DOHH2 (cell line): ENCODE measurements around the gene SLC6A11.

Source experiments
- H3F3A ChIP-seq: fragments of 200-600 bp; sonication (generic), shearing (Covaris generic); 2 replicates; pipeline ENCODE4 v1.6.0; 2016; ENCODE audit warnings: antibody characterized with exemption, mild to moderate bottlenecking; ENCODE audit not compliant: control insufficient read depth, insufficient read depth
- H3K27ac ChIP-seq: fragments of 200-600 bp; sonication (generic); 2 replicates; pipeline ENCODE4 v1.5.1; 2014; ENCODE audit warnings: low read depth, mild to moderate bottlenecking, low read length, moderate library complexity
- H3K27me3 ChIP-seq: fragments of 200-600 bp; sonication (generic); 2 replicates; pipeline ENCODE4 v1.6.1; 2014; ENCODE audit warnings: mild to moderate bottlenecking, low read length, mixed read lengths; ENCODE audit not compliant: control insufficient read depth
- H3K36me3 ChIP-seq: fragments of 200-600 bp; sonication (generic); 2 replicates; pipeline ENCODE4 v1.6.1; 2014; ENCODE audit warnings: mild to moderate bottlenecking, low read length, moderate library complexity, mixed read lengths; ENCODE audit not compliant: control insufficient read depth
- H3K4me1 ChIP-seq: fragments of 200-600 bp; sonication (generic); 2 replicates; pipeline ENCODE4 v1.6.1; 2014; ENCODE audit warnings: mild to moderate bottlenecking, low read length, mixed read lengths; ENCODE audit not compliant: control insufficient read depth
- H3K4me2 ChIP-seq: fragments of 200-600 bp; sonication (generic); 2 replicates; pipeline ENCODE4 v1.6.0; 2014; ENCODE audit warnings: mild to moderate bottlenecking, low read length, moderate library complexity
- H3K4me3 ChIP-seq: fragments of 200-600 bp; sonication (generic); 2 replicates; pipeline ENCODE4 v1.5.1; 2014; ENCODE audit warnings: mild to moderate bottlenecking, low read length, mixed read lengths
- H3K79me2 ChIP-seq: fragments of 200-600 bp; sonication (generic); 2 replicates; pipeline ENCODE4 v1.6.1; 2014; ENCODE audit warnings: mild to moderate bottlenecking, low read length, mixed read lengths; ENCODE audit not compliant: control insufficient read depth
- H3K9me2 ChIP-seq: fragments of 200-600 bp; sonication (generic); replicated peaks from 2 replicates; pipeline ENCODE4 v1.6.1; 2014; ENCODE audit warnings: mild to moderate bottlenecking, low read length, mixed read lengths; ENCODE audit not compliant: control insufficient read depth
- H3K9me3 ChIP-seq: fragments of 200-600 bp; sonication (generic); 2 replicates; pipeline ENCODE4 v1.6.1; 2014; ENCODE audit warnings: antibody characterized with exemption, low read length, mixed read lengths; ENCODE audit not compliant: control insufficient read depth, insufficient read depth
- H4K20me1 ChIP-seq: fragments of 200-600 bp; sonication (generic); 2 replicates; pipeline ENCODE4 v1.6.0; 2014; ENCODE audit warnings: low read depth, mild to moderate bottlenecking, antibody characterized with exemption, low read length, moderate library complexity; ENCODE audit not compliant: control insufficient read depth, insufficient read depth
- CTCF ChIP-seq: fragments of 200-600 bp; sonication (generic); IDR thresholded peaks from one replicate; pipeline ENCODE4 v1.5.1; 2014; ENCODE audit warnings: antibody characterized with exemption, mild to moderate bottlenecking, low read depth, low read length; ENCODE audit not compliant: poor library complexity, severe bottlenecking
- EZH2phosphoT487 ChIP-seq: fragments of 200-600 bp; sonication (generic); IDR thresholded peaks from 2 replicates; pipeline ENCODE4 v1.6.1; 2017; ENCODE audit warnings: borderline replicate concordance, mild to moderate bottlenecking, antibody characterized with exemption, low read length, moderate library complexity, mixed read lengths

SLC6A11 gene

DNA sequence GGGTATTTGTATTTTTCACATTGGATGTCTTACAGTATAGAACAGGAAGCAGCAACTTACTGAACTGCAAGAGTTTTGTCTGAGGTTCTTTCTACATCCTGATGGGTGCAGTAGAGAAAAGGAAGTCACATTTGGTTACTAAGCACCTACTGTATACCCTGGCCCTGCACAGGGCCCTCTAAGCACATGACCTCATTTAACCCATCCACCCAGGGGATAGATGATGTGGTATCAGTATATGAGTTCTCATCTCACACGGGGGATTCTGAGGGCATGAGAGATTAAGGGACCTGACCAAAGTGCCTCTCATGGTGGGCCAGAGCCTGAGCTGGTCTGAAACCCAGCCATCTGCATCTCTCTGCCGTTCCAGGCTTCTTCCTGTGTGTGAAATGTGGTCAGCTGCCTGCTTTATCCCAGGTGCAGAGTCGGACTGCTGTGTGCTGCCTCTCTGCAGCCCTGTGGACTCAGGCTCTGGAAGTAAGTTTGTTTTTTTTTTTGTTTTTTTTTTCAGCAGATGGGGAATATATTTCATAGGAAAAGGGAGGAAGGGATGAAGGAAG, 17.9 kb downstream of the SLC6A11 start:
- Histone ChIP-seq H3K9me2 (no peaks in the 10 kb centered on the region), H3K4me2 (no peak overlapping the region), H4K20me1 (no peaks in the 10 kb centered on the region), H3K9me3 (no peaks in the 10 kb centered on the region), H3K36me3 (no peaks in the 10 kb centered on the region), H3K27ac (no peak overlapping the region), H3K27me3 (peaks cover 7% of the 10 kb centered on the region), H3K79me2 (no peaks in the 10 kb centered on the region), H3F3A (no peaks in the 10 kb centered on the region), H3K4me1 (no peaks in the 10 kb centered on the region), H3K4me3 (no peak overlapping the region)
- TF ChIP-seq EZH2phosphoT487, result no peak
- no peak for TF ChIP-seq CTCF

- no peak overlapping the region for H3K4me3 ChIP-seq
- H4K20me1 ChIP-seq, result no peaks in the 10 kb centered on the region
- no peaks in the 10 kb centered on the region for H3K4me1 ChIP-seq
- H3F3A ChIP-seq, result no peaks in the 10 kb centered on the region
- H3K4me2 ChIP-seq, result no peak overlapping the region
- no peaks in the 10 kb centered on the region for H3K9me2 ChIP-seq
- H3K27me3 ChIP-seq, result peaks cover 7% of the 10 kb centered on the region
- no peaks in the 10 kb centered on the region for H3K9me3 ChIP-seq
- H3K36me3 ChIP-seq, result no peaks in the 10 kb centered on the region
- no peak for TF ChIP-seq EZH2phosphoT487
- no peak for TF ChIP-seq CTCF
- no peaks in the 10 kb centered on the region for H3K79me2 ChIP-seq
- H3K27ac ChIP-seq, result no peak overlapping the region
Measured at GRCh38 chr3:10834951-10835350, 18.9 kb downstream of the SLC6A11 start.

- H3K9me3 ChIP-seq, result no peaks in the 10 kb centered on the region
- H3K4me2 ChIP-seq, result no peak overlapping the region
- H3K9me2 ChIP-seq, result no peaks in the 10 kb centered on the region
Measured at GRCh38 chr3:10835406-10835805, 19.4 kb downstream of the SLC6A11 start.

More at GRCh38 chr3:10835406-10835805, 19.4 kb downstream of the SLC6A11 start:
- Histone ChIP-seq H4K20me1 (no peaks in the 10 kb centered on the region), H3K4me3 (no peak overlapping the region), H3K4me1 (no peaks in the 10 kb centered on the region), H3F3A (no peaks in the 10 kb centered on the region), H3K27ac (no peak overlapping the region), H3K79me2 (no peaks in the 10 kb centered on the region), H3K27me3 (peaks cover 7% of the 10 kb centered on the region), H3K36me3 (no peaks in the 10 kb centered on the region)
- no peak for TF ChIP-seq CTCF
- TF ChIP-seq EZH2phosphoT487, result no peak
